HepG2 (cell line): ENCODE results near the gene MVB12A. TPM values are rescaled to one million over a fixed set of nuclear protein-coding genes. Genes with fewer than 3 reads are reported as not detected.

Experiments used
- CBFB ChIP-seq: sonication (generic); formaldehyde crosslinking; IDR thresholded peaks from 2 replicates; pipeline ENCODE4 v1.4.0; 2020; ENCODE audit warnings: missing genetic modification reagents
- CBX1 ChIP-seq: IDR thresholded peaks from one replicate; pipeline ENCODE4 v1.6.1; 2016; ENCODE audit warnings: antibody characterized with exemption, low read depth
- CBX2 ChIP-seq, 2 experiments: fragments of 200-600 bp in 1 of 2; sonication (generic); formaldehyde crosslinking in 1 of 2; IDR thresholded peaks; 2 replicates each; pipeline versions ENCODE4 v1.7.0 to v1.8.1; 2018 to 2022; ENCODE audit warnings: low read depth in 2 of 2, low read length in 1 of 2, mild to moderate bottlenecking in 1 of 2, missing genetic modification reagents in 1 of 2
- CBX5 ChIP-seq: sonication (generic); formaldehyde crosslinking; IDR thresholded peaks from 2 replicates; pipeline ENCODE4 v1.4.0; 2020; ENCODE audit warnings: missing genetic modification reagents, borderline replicate concordance
- CHCHD3 ChIP-seq: sonication (generic); formaldehyde crosslinking; IDR thresholded peaks from 2 replicates; pipeline ENCODE4 v1.8.0; 2022; ENCODE audit warnings: mild to moderate bottlenecking, missing genetic modification reagents, moderate library complexity
- FOXJ3 ChIP-seq: sonication (generic); formaldehyde crosslinking; IDR thresholded peaks from 2 replicates; pipeline ENCODE4 v1.4.0; 2020; ENCODE audit warnings: missing genetic modification reagents, mild to moderate bottlenecking, borderline replicate concordance
- HCFC1 ChIP-seq: fragments of 150-350 bp; IDR thresholded peaks from 2 replicates; pipeline ENCODE4 v1.6.1; 2014; ENCODE audit warnings: low read depth, low read length
- MAFF ChIP-seq: IDR thresholded peaks from 2 replicates; pipeline ENCODE4 v1.6.1; 2011; ENCODE audit warnings: low read depth, low read length, improper control_type of control experiment
- PCBP2 ChIP-seq: fragments of 200-400 bp; formaldehyde crosslinking; optimal IDR thresholded peaks from 2 replicates; pipeline ENCODE3; 2018; ENCODE audit warnings: low read length, low read depth; ENCODE audit not compliant: poor library complexity, severe bottlenecking
- RFX1 ChIP-seq: fragments of 450-650 bp; IDR thresholded peaks from 2 replicates; pipeline ENCODE4 v1.6.1; 2017
- SP1 ChIP-seq, 2 experiments: fragments of 450-650 bp in 1 of 2; sonication (generic) in 1 of 2; formaldehyde crosslinking in 1 of 2; IDR thresholded peaks; 2 replicates each; pipeline versions ENCODE4 v1.4.0 to v1.6.1; 2016 to 2020; ENCODE audit warnings: missing genetic modification reagents in 1 of 2
- SRSF4 ChIP-seq: fragments of 200-400 bp; formaldehyde crosslinking; IDR thresholded peaks from one replicate; pipeline ENCODE4 v1.6.1; 2018; ENCODE audit warnings: mild to moderate bottlenecking, low read depth, low read length, moderate library complexity; ENCODE audit not compliant: poor library complexity, severe bottlenecking
- SUZ12 ChIP-seq: fragments of 150-350 bp; IDR thresholded peaks from 2 replicates; pipeline ENCODE4 v1.6.1; 2014; ENCODE audit warnings: low read depth, low read length
- ZC3H13 ChIP-seq: sonication (generic); formaldehyde crosslinking; IDR thresholded peaks from 2 replicates; pipeline ENCODE4 v1.8.1; 2023; ENCODE audit warnings: mild to moderate bottlenecking, missing genetic modification reagents, moderate library complexity
- ZNF101 ChIP-seq: sonication (generic); formaldehyde crosslinking; IDR thresholded peaks from 2 replicates; pipeline ENCODE4 v1.4.0; 2020; ENCODE audit warnings: mild to moderate bottlenecking, low read depth, missing genetic modification reagents, borderline replicate concordance
- ZNF121 ChIP-seq: sonication (generic); formaldehyde crosslinking; IDR thresholded peaks from 2 replicates; pipeline ENCODE4 v1.5.0; 2020; ENCODE audit warnings: mild to moderate bottlenecking, missing genetic modification reagents
- ZNF558 ChIP-seq: sonication (generic); formaldehyde crosslinking; IDR thresholded peaks from 2 replicates; pipeline ENCODE4 v1.9.0; 2022; ENCODE audit warnings: mild to moderate bottlenecking, missing genetic modification reagents, borderline replicate concordance
- ZNF740 ChIP-seq: sonication (generic); formaldehyde crosslinking; IDR thresholded peaks from 2 replicates; pipeline ENCODE4 v1.4.0; 2020; ENCODE audit warnings: missing genetic modification reagents
- ZNF749 ChIP-seq: sonication (generic); formaldehyde crosslinking; IDR thresholded peaks from 2 replicates; pipeline ENCODE4 v1.8.0; 2022; ENCODE audit warnings: mild to moderate bottlenecking, missing genetic modification reagents, moderate library complexity, borderline replicate concordance
- ZNF766 ChIP-seq: sonication (generic); formaldehyde crosslinking; IDR thresholded peaks from 2 replicates; pipeline ENCODE4 v1.5.0; 2020; ENCODE audit warnings: missing genetic modification reagents, borderline replicate concordance
- ZNF772 ChIP-seq: sonication (generic); formaldehyde crosslinking; IDR thresholded peaks from 2 replicates; pipeline ENCODE4 v1.5.0; 2020; ENCODE audit warnings: mild to moderate bottlenecking, missing genetic modification reagents
- ZNF83 ChIP-seq: sonication (generic); formaldehyde crosslinking; IDR thresholded peaks from 2 replicates; pipeline ENCODE4 v1.4.0; 2020; ENCODE audit warnings: missing genetic modification reagents, mild to moderate bottlenecking, borderline replicate concordance
- ZSCAN21 ChIP-seq: sonication (generic); formaldehyde crosslinking; IDR thresholded peaks from 2 replicates; pipeline ENCODE4 v1.8.0; 2022; ENCODE audit warnings: mild to moderate bottlenecking, missing genetic modification reagents, moderate library complexity, borderline replicate concordance
- ZSCAN25 ChIP-seq: sonication (generic); formaldehyde crosslinking; IDR thresholded peaks from 2 replicates; pipeline ENCODE4 v1.8.0; 2022; ENCODE audit warnings: mild to moderate bottlenecking, missing genetic modification reagents
- ZSCAN31 ChIP-seq: sonication (generic); formaldehyde crosslinking; IDR thresholded peaks from 2 replicates; pipeline ENCODE4 v1.5.0; 2020; ENCODE audit warnings: low read depth, mild to moderate bottlenecking, missing genetic modification reagents
- polyA plus RNA-seq, 8 experiments: library from polyadenylated mRNA; depleted of rRNA in 3 of 8; stranded (reverse) in 7 of 8; unstranded in 1 of 8; fragments of >200 nt; fragmentation: Illumina TruSeq in 4 of 8; extraction: Trizol in 4 of 8; gene quantifications; 2 replicates each; pipeline versions ENCODE4 v1.2.1 to v1.2.3, GENCODE V29; 2011 to 2016; ENCODE audit warnings: low read depth in 4 of 8, missing spikeins in 1 of 8, mixed read lengths in 1 of 8; ENCODE audit not compliant: insufficient read depth in 1 of 8
- total RNA-seq, 5 experiments: library from RNA; depleted of rRNA; stranded (reverse); fragments of >200 nt; fragmentation: Illumina TruSeq; extraction: Trizol; gene quantifications; 2 replicates each; pipeline ENCODE4 v1.2.3, GENCODE V29; 2016; ENCODE audit warnings: low read depth in 1 of 5
- TF ChIP-seq, protein P1 (sequence below): sonication (generic); formaldehyde crosslinking; IDR thresholded peaks from 2 replicates; pipeline ENCODE4 v1.4.0; 2020; ENCODE audit warnings: mild to moderate bottlenecking, missing genetic modification reagents
- TF ChIP-seq, protein P2 (sequence below): sonication (generic); formaldehyde crosslinking; IDR thresholded peaks from 2 replicates; pipeline ENCODE4 v1.4.0; 2020; ENCODE audit warnings: mild to moderate bottlenecking, missing genetic modification reagents

MVB12A gene
- total and polyA plus RNA-seq, 2 of the 13 experiments (the other 11 are each of a cell fraction or from before 2014, with no cell fraction given), result 35.7 to 36.1 TPM

GRCh38 chr19:17470068-17470841 lies 50.4 kb downstream of the MVB12A start, which contains the start of gene SLC27A1 (continued):
- TF ChIP-seq CHCHD3, result no peak
- no peak for TF ChIP-seq HCFC1
- TF ChIP-seq ZNF558 (CRISPR knock-in tag), result no peak
- no peak for TF ChIP-seq ZSCAN31 (CRISPR knock-in tag)
- no peak for TF ChIP-seq CBX1
- TF ChIP-seq CBX5 (CRISPR knock-in tag), result 0 out of 2 replicates have a peak, but pooled peaks have one; percentile 17
- TF ChIP-seq MAFF, result no peak
- TF ChIP-seq ZNF121, result no peak
- 0 out of 2 replicates have a peak, but pooled peaks have one; percentile 13 for TF ChIP-seq CBFB (CRISPR knock-in tag)
- TF ChIP-seq ZSCAN21 (CRISPR knock-in tag), result no peak
- no peak for TF ChIP-seq SP1 (IDR thresholded peaks at IDR 0.05)
- peak; percentile 66 for TF ChIP-seq SP1 (CRISPR knock-in tag; IDR thresholded peaks at IDR 0.05)
- no peak for TF ChIP-seq CBX2 (IDR thresholded peaks at IDR 0.05; ENCODE audit: low read depth, low read length)
- TF ChIP-seq CBX2 (CRISPR knock-in tag; IDR thresholded peaks at IDR 0.05; ENCODE audit: low read depth), result no peak
- no peak for TF ChIP-seq ZNF749
- no peak for TF ChIP-seq ZNF740 (CRISPR knock-in tag)
- no peak for TF ChIP-seq ZNF766 (CRISPR knock-in tag)
- TF ChIP-seq SRSF4, result no peak
- TF ChIP-seq ZNF772, result no peak
- TF ChIP-seq ZNF101 (CRISPR knock-in tag), result no peak
- no peak for TF ChIP-seq PCBP2
- no peak for TF ChIP-seq ZNF83 (CRISPR knock-in tag)
- TF ChIP-seq SUZ12, result no peak
- TF ChIP-seq, protein P1, sequence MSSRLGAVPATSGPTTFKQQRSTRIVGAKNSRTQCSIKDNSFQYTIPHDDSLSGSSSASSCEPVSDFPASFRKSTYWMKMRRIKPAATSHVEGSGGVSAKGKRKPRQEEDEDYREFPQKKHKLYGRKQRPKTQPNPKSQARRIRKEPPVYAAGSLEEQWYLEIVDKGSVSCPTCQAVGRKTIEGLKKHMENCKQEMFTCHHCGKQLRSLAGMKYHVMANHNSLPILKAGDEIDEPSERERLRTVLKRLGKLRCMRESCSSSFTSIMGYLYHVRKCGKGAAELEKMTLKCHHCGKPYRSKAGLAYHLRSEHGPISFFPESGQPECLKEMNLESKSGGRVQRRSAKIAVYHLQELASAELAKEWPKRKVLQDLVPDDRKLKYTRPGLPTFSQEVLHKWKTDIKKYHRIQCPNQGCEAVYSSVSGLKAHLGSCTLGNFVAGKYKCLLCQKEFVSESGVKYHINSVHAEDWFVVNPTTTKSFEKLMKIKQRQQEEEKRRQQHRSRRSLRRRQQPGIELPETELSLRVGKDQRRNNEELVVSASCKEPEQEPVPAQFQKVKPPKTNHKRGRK (CRISPR knock-in tag), result no peak
- TF ChIP-seq ZSCAN25, result no peak
- TF ChIP-seq, protein P2, sequence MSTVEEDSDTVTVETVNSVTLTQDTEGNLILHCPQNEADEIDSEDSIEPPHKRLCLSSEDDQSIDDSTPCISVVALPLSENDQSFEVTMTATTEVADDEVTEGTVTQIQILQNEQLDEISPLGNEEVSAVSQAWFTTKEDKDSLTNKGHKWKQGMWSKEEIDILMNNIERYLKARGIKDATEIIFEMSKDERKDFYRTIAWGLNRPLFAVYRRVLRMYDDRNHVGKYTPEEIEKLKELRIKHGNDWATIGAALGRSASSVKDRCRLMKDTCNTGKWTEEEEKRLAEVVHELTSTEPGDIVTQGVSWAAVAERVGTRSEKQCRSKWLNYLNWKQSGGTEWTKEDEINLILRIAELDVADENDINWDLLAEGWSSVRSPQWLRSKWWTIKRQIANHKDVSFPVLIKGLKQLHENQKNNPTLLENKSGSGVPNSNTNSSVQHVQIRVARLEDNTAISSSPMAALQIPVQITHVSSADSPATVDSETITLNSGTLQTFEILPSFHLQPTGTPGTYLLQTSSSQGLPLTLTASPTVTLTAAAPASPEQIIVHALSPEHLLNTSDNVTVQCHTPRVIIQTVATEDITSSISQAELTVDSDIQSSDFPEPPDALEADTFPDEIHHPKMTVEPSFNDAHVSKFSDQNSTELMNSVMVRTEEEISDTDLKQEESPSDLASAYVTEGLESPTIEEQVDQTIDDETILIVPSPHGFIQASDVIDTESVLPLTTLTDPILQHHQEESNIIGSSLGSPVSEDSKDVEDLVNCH (CRISPR knock-in tag), result no peak
- TF ChIP-seq FOXJ3, result no peak
- TF ChIP-seq RFX1, result no peak
- no peak for TF ChIP-seq ZC3H13 (CRISPR knock-in tag)
